Vagina (tissue), 2 donors: ENCODE data around the gene SATB1.

ENCODE experiments used
- POLR2A ChIP-seq, 2 donors: fragments of 450-650 bp; IDR thresholded peaks; one replicate each; pipeline ENCODE4 v1.6.1; 2017; ENCODE audit warnings: antibody characterized with exemption in 2 of 2, mild to moderate bottlenecking in 2 of 2, moderate library complexity in 2 of 2
- POLR2AphosphoS5 ChIP-seq, 2 donors: sonication (generic); formaldehyde crosslinking; IDR thresholded peaks; one replicate each; pipeline ENCODE4 v1.9.0; 2017; ENCODE audit warnings: antibody characterized with exemption in 2 of 2, mild to moderate bottlenecking in 2 of 2, low read depth in 1 of 2; ENCODE audit not compliant: insufficient read depth in 1 of 2
- TF ChIP-seq, protein P1 (sequence below), 3 experiments: fragments of 450-650 bp in 2 of 3; fragments of 200-600 bp in 1 of 3; sonication (generic) in 1 of 3; IDR thresholded peaks; one replicate each; pipeline ENCODE4 v1.5.1; 2017 to 2019; ENCODE audit warnings: antibody characterized with exemption in 3 of 3, mild to moderate bottlenecking in 2 of 3, moderate library complexity in 2 of 3

DNA sequence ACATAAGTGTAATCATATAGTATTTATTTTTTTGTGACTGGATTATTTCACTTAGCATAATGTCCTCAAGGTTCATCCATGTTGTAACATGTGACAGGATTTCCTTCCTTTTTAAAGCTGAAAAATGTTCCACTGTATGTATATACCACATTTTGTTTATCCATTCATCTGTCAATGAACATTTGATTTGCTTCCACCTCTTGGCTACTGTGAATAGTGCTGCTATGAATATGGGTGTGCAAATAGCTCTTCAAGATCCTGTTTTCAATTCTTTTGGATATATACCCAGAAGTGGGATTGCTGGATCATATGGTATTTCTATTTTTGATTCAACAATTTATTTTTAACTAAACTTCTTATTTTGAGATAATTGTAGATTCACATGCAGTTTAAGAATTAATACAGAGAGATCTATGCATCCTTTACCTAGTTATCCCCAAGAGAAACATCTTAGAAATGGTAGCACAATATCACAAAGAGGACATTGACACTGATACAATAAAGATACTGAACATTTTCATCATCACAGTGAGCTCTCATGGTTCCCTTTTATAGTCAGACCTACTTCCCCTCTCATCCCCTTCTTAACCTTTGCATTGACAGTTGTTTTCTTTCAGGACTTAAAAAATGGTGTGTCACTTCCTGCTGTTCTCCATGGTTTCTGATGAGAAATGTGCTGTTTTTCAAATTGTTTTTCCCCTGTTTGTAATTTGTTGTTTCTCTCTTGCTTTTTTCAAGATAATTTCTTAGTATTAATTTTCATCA is 90.1 kb downstream of the SATB1 start:
- TF ChIP-seq, protein P1, sequence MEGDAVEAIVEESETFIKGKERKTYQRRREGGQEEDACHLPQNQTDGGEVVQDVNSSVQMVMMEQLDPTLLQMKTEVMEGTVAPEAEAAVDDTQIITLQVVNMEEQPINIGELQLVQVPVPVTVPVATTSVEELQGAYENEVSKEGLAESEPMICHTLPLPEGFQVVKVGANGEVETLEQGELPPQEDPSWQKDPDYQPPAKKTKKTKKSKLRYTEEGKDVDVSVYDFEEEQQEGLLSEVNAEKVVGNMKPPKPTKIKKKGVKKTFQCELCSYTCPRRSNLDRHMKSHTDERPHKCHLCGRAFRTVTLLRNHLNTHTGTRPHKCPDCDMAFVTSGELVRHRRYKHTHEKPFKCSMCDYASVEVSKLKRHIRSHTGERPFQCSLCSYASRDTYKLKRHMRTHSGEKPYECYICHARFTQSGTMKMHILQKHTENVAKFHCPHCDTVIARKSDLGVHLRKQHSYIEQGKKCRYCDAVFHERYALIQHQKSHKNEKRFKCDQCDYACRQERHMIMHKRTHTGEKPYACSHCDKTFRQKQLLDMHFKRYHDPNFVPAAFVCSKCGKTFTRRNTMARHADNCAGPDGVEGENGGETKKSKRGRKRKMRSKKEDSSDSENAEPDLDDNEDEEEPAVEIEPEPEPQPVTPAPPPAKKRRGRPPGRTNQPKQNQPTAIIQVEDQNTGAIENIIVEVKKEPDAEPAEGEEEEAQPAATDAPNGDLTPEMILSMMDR (IDR thresholded peaks at IDR 0.05), result no peak
- TF ChIP-seq POLR2A (IDR thresholded peaks at IDR 0.05), result no peak
- no peak for TF ChIP-seq POLR2AphosphoS5 (IDR thresholded peaks at IDR 0.05; ENCODE audit: insufficient read depth in 1 of 2, low read depth in 1 of 2)
